Thoracic aorta (tissue), 2 donors: ENCODE data around the gene ARMH4. TPM values are rescaled to one million over a fixed set of nuclear protein-coding genes. Genes with fewer than 3 reads are reported as not detected.

Experiments used
- ATAC-seq: fragments of 150-250 bp; one replicate; pipeline ENCODE4 v1.8.0; 2017; ENCODE audit warnings: low read depth; ENCODE audit not compliant: insufficient number of reproducible peaks, low FRiP score
- DNase-seq: peaks from one replicate; pipeline ENCODE4 v3.0.0-alpha.2; 2020; ENCODE audit warnings: low spot score
- H3K27ac ChIP-seq, 2 donors: fragments of 200-600 bp; sonication (generic); 1 replicate in 1 of 2; 2 replicates in 1 of 2; pipeline ENCODE4 v1.5.1; 2016; ENCODE audit warnings: mild to moderate bottlenecking in 2 of 2, moderate library complexity in 2 of 2
- H3K27me3 ChIP-seq: fragments of 200-600 bp; sonication (generic); replicated peaks from 2 replicates; pipeline ENCODE4 v1.6.0; 2016; ENCODE audit warnings: mild to moderate bottlenecking; ENCODE audit not compliant: insufficient read depth
- H3K36me3 ChIP-seq: fragments of 200-600 bp; sonication (generic); one replicate; pipeline ENCODE4 v1.5.1; 2016
- H3K4me1 ChIP-seq, 2 donors: fragments of 200-600 bp; sonication (generic); 1 replicate in 1 of 2; 2 replicates in 1 of 2; pipeline versions ENCODE4 v1.5.1 to v1.6.0; 2016; ENCODE audit warnings: low read depth in 2 of 2, mild to moderate bottlenecking in 1 of 2; ENCODE audit not compliant: control insufficient read depth in 1 of 2
- H3K4me3 ChIP-seq: fragments of 200-600 bp; sonication (generic); 2 replicates; pipeline ENCODE4 v1.5.1; 2016; ENCODE audit warnings: mild to moderate bottlenecking
- H3K9me3 ChIP-seq: fragments of 200-600 bp; sonication (generic); 2 replicates; pipeline ENCODE4 v1.5.1; 2016
- total RNA-seq, 2 donors: library from RNA; depleted of rRNA; stranded (reverse); fragments of >200 nt; gene quantifications; one replicate each; pipeline versions ENCODE4 v1.1.0 to v1.2.3, GENCODE V29; 2016
- TF ChIP-seq, protein P1 (sequence below): fragments of 200-600 bp; sonication (generic); IDR thresholded peaks from one replicate; pipeline ENCODE4 v1.5.1; 2019; ENCODE audit warnings: antibody characterized with exemption

ARMH4 gene
- total RNA-seq, 2 donors from 2014 or later = 10.0 to 10.8 TPM

DNA sequence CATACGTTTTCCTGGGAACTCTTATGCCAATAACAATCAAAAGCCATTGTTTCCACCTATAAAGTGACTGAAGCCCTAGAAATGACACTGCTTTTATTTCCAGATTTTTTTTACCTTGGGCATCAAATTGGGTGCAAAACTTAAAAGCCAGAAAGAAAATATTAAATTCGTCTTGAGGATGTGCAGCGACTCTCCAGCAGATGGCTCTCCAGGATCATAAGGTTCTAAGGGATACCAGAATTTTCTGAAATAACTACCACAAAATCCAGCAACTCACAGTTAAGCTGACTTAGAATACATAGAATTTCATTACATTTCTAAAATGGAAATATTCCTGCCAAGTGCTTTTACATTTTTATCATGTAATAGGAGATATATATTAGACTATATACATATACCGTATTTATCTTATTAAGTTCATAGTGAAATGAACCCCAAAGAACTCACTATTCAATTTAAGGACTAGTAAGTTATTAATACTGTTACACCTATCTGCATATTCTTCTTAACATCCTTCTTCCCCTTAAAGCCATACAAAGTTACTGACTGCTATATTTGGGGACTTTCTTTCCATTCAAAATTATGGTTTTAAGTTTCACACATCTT is 44.0 kb downstream of the ARMH4 start:
- no peak for DNase-seq
- TF ChIP-seq, protein P1, sequence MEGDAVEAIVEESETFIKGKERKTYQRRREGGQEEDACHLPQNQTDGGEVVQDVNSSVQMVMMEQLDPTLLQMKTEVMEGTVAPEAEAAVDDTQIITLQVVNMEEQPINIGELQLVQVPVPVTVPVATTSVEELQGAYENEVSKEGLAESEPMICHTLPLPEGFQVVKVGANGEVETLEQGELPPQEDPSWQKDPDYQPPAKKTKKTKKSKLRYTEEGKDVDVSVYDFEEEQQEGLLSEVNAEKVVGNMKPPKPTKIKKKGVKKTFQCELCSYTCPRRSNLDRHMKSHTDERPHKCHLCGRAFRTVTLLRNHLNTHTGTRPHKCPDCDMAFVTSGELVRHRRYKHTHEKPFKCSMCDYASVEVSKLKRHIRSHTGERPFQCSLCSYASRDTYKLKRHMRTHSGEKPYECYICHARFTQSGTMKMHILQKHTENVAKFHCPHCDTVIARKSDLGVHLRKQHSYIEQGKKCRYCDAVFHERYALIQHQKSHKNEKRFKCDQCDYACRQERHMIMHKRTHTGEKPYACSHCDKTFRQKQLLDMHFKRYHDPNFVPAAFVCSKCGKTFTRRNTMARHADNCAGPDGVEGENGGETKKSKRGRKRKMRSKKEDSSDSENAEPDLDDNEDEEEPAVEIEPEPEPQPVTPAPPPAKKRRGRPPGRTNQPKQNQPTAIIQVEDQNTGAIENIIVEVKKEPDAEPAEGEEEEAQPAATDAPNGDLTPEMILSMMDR = peak; percentile 65

DNA sequence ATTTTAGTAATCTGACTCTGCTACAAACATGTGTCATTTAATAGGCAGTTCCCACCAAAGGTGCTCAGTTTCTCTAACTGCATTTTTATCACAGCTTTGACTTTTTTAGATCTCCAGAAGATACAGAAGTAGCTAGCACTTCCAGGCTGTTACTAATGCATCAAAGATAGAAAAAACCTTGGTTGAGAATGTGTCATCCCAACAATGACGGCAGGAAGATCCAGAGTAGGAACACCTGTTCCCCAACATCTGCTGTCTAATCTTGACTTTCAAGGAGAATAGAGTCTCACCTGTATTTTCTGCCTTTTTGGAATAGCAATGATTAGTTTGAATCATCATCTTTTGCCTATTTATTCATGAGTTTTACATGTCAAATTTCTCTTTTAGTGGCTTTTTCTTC is 45.0 kb downstream of the ARMH4 start:
- Histone ChIP-seq H3K9me3 (no peaks in the 10 kb centered on the region), H3K36me3 (no peaks in the 10 kb centered on the region), H3K27ac (no peak overlapping the region), H3K4me3 (no peak overlapping the region), H3K4me1 (peaks cover 0 to 6% of the 10 kb centered on the region in 2 donors), H3K27me3 (no peaks in the 10 kb centered on the region)
- no peak for ATAC-seq
- no peak for DNase-seq
- TF ChIP-seq, protein P1 = no peak

More for the DNA sequence above, 44.0 kb downstream of the ARMH4 start:
- H3K36me3 ChIP-seq = no peaks in the 10 kb centered on the region
- no peak overlapping the region for H3K27ac ChIP-seq
- no peak overlapping the region for H3K4me3 ChIP-seq
- H3K4me1 ChIP-seq = peaks cover 0 to 6% of the 10 kb centered on the region in 2 donors
- no peaks in the 10 kb centered on the region for H3K27me3 ChIP-seq
- H3K9me3 ChIP-seq = no peaks in the 10 kb centered on the region
- no peak for ATAC-seq

DNA sequence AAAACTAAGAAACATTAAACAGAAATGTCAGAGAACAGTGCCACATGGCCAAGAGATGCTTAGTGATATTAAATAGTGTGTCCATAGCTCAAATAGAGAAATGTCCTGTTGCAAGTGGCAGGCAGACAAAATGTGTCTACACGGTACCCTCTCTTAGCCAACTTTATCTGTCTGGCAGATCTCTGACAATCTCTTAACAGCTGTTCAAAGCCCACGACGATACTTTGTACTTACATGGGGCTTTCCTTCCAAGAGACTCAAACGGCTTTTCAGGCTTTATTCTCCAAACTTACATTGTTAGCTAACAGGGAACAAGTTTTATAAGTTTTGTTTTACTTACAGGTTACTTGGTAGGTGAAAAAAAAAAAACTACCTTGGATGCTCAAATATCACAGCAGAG is 45.6 kb downstream of the ARMH4 start:
- DNase-seq = no peak
- Histone ChIP-seq H3K27me3 (no peaks in the 10 kb centered on the region), H3K36me3 (no peaks in the 10 kb centered on the region), H3K27ac (no peak overlapping the region), H3K9me3 (no peaks in the 10 kb centered on the region), H3K4me3 (no peak overlapping the region), H3K4me1 (peaks cover 0 to 6% of the 10 kb centered on the region in 2 donors)
- ATAC-seq = no peak
- TF ChIP-seq, protein P1 = no peak

DNA sequence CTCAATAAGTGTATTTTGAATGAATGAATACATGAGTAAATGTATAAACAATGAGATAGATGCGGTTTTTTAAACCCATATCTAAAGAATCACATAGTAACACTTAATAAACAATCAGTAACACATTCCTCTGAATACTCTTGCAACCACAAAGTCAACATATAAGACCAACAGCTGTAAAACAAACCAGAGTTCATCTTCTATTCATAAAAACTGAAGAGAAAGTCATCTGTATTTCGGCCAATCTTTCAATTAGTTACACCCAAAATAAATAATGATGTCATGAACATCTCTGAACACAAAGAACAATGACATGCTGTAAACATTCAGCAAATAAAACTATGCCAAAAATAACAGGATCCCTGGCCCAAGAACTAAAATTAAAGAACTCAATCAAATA is 47.2 kb downstream of the ARMH4 start:
- Histone ChIP-seq H3K27me3 (no peaks in the 10 kb centered on the region), H3K4me3 (no peak overlapping the region), H3K4me1 (peaks cover 0 to 6% of the 10 kb centered on the region in 2 donors), H3K36me3 (no peaks in the 10 kb centered on the region), H3K27ac (no peak overlapping the region), H3K9me3 (no peaks in the 10 kb centered on the region)
- TF ChIP-seq, protein P1 = no peak
- DNase-seq (no peak), ATAC-seq (no peak)

DNA sequence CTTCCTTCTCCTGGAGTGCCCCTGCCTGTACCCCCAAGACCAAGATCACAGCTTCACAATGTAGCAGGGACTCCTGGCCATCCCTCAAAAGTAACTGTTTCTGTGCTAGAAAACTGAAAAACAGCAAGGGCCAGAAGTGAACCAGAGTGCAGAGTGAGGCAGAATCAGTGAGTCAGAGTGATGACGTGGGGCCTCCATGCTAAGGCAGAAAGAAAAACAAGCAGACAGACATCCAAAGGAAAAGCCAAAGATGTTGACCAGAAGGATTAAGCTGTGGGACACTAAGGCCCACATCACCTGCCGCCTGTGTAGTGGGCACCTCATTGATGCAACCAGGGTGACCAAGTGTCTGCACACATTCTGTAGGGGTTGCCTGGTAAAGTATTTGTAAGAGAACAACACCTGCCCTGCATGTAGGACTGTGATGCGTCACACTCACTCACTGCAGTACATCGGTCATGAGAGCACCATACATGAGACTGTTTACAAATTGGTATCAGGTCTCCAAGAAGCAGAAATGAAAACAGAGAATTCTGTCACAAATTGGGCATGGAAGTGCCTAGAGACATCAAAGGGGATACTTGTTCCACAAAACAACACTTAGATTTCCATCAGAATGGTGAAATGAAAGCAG is 51.2 kb downstream of the ARMH4 start:
- H3K36me3 ChIP-seq = no peaks in the 10 kb centered on the region

More for the DNA sequence above, 51.2 kb downstream of the ARMH4 start:
- ATAC-seq = no peak
- Histone ChIP-seq H3K27me3 (no peaks in the 10 kb centered on the region), H3K27ac (no peak overlapping the region), H3K9me3 (no peaks in the 10 kb centered on the region), H3K4me1 (peaks cover 0 to 6% of the 10 kb centered on the region in 2 donors), H3K4me3 (no peak overlapping the region)
- DNase-seq = no peak
- TF ChIP-seq, protein P1 = no peak
